HG03045 (cell line): ENCODE measurements around the gene HS6ST3.
"Not testable (repeated sequence)": the region's sequence is repeated elsewhere in the genome, so short reads cannot be mapped to it uniquely, and the experiment has no call there.

Source experiments
- ATAC-seq: cut with Tn5 transposase; IDR thresholded peaks from one replicate; pipeline ENCODE4 v1.9.1; 2021; ENCODE audit warnings: mild to moderate bottlenecking, moderate library complexity; ENCODE audit not compliant: unreplicated experiment

HS6ST3 gene

DNA sequence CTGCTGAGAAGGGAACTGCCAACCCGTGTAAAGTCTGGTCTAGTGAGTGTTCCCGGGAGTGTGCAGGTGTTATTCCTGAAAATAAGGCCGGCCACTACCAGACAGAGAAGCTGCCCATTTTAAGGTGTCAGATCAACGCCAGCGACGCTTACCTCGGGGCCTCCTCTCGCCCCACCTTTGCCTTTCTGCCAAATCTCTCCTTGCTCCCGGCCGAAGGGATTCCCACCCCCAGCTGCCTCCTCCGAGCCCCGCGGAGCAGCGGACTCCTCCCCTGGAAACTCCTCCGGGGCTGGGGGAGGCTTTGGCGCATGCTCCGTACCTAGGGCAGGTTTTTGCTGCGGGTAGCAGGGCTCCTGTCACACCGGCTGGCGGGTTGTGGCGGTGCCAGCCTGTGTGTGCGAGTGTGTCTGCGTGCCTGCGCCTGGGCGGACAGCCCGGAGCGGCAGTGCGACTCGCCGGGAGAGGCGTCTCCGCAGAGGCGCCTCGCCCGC lies at the start of gene HS6ST3:
TSS of gene HS6ST3 (plus strand) at position 359 of the 491 bp plus-strand sequence.
- ATAC-seq, result no peak

- no peak for ATAC-seq
These were observed 48.4 kb upstream of the HS6ST3 start for GRCh38 chr13:96041326-96042110.

GRCh38 chr13:96044238-96044637 lies 45.7 kb upstream of the HS6ST3 start:
- ATAC-seq, result no peak

GRCh38 chr13:96046449-96047126 lies 43.3 kb upstream of the HS6ST3 start:
- not testable (repeated sequence) for ATAC-seq

GRCh38 chr13:96050955-96051354 lies 39.0 kb upstream of the HS6ST3 start:
- ATAC-seq, result not testable (repeated sequence)

DNA sequence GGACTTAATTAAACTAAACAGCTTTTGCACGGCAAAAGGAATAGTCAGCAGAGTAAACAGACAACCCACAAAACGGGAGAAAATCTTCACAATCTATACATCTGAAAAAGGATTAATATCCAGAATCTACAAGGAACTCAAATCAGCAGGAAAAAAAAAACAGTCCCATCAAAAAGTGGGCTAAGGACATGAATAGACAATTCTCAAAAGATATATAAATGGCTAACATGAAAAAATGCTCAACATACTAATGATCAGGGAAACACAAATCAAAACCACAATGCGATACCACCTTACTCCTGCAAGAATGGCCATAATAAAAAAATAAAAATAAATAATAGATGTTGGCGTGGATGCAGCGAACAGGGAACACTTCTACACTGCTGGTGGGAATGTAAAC lies 38.4 kb upstream of the HS6ST3 start:
- not testable (repeated sequence) for ATAC-seq

- ATAC-seq, result not testable (repeated sequence)
These were observed 38.0 kb upstream of the HS6ST3 start for GRCh38 chr13:96051946-96052345.

GRCh38 chr13:96052656-96053002 lies 37.3 kb upstream of the HS6ST3 start:
- peak; percentile 57 for ATAC-seq

DNA sequence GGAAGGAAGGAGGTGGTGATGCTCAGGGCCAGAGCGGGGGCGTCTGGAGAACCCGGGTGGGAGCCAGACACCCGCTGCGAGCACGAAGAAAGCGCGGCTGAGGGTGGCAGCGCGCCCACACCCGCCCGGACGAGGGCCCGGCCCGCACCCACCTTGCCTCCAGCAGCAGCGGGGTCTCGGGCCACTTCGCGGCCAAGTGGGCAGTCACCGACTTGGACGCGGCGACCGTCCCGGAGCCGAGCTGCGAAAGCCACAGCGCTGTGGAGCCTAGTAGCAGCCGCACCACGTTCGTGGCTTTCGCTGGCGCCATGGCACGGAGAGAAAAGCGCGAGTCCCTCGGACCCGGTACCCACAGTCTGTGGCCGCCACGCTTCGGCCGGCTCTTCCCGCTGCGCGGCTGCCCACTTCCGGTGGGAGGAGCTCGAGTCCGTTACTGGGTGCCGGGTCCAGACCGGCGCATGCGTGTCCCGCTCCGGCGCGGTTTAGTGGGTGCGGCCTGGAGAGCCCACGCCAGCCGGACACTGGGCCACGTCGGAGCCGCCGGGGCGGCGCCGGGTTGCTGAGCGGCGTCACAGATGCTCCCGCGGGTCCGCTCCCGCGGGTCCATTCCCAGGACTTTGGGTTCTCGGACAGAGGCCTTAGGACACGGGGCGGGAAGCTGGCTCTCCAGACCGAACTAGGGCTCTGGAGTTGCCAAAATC lies 36.8 kb upstream of the HS6ST3 start, which contains the start of gene UGGT2:
TSS of gene UGGT2 (minus strand) at position 399 of the 701 bp plus-strand sequence. CDS start at position 310, 89 bp downstream.
- ATAC-seq, result peak; percentile 99

DNA sequence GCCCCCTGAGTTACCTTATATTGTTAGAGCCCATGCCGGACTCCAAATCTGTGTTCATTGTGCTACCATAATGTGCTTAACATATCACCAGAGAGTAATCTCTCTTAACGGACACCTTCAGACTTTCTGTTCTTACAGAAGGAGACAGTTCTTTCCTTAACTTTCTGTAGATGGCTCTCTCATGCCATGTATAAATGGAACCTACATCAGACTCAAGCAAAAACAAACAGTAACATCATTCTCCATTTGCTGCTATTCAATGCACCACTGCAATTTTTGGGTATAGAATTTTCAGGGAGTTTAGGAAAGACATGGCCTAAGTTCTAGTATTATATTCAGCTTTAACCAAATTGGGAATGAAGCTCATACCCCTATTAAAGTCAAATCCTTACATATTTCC lies 24.1 kb upstream of the HS6ST3 start:
- ATAC-seq, result no peak

- no peak for ATAC-seq
These were observed 21.2 kb upstream of the HS6ST3 start for GRCh38 chr13:96068729-96069128.

DNA sequence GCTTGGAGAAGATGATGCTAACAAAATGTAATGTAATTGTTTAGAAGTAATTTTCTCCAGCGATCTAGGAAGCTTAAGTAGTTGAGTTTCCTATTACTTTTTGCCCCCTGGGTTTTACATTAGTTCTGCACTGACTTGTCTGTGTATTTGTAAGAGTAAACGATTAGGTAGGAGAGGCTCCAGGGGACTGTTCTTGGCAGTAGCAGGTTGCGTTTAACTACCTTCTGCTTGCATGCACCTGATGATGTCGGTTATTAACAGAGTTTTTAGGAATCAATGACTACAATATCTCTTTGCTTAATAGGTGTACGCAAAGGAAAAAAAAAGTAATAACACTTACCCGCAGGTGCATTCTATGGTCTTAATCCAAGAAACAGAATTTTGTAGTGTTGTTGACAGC lies 18.4 kb upstream of the HS6ST3 start:
- ATAC-seq, result no peak

- ATAC-seq, result no peak
These were observed 17.5 kb upstream of the HS6ST3 start for GRCh38 chr13:96072392-96072791.

GRCh38 chr13:96075953-96076543 lies 13.9 kb upstream of the HS6ST3 start:
- no peak for ATAC-seq

DNA sequence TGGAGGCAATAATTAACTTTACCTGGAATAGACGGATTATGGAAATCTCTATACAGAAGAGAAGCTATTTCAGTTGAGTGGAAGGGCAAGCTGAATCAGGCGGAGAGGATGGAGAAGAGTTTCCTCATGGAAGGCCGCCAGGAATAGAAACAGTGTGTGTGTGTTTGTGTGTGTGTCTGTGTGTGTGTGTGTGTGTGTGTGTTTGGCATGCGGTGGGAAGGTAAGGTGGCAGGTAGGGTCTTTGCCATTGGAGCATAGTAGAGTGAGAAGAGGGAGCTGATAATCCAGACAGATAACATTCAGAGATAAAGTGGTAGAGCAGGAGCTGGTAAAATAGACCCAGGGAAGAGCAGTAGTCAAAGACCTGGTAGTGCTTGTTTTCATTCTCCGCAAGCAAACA lies 9.2 kb upstream of the HS6ST3 start:
- no peak for ATAC-seq

DNA sequence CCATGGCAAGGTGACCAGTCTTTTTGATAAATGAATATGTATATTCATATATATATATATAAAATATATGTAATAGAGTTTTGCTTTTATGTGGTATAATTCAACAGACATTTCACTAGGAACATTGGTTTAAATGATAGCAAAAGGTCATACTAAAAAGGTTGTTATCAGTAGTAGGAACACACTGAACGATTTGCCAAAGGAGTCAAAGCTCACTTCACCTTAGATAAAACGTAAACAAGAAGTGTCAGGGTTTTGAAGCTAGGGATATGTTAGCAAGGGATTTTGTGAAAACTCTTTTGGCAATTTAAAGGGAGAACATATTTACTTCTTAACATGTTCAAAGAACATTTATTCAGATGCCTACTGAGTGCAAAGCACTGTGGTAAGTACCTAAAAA lies 8.0 kb upstream of the HS6ST3 start:
- ATAC-seq, result no peak

GRCh38 chr13:96082640-96083039 lies 7.3 kb upstream of the HS6ST3 start:
- ATAC-seq, result no peak

DNA sequence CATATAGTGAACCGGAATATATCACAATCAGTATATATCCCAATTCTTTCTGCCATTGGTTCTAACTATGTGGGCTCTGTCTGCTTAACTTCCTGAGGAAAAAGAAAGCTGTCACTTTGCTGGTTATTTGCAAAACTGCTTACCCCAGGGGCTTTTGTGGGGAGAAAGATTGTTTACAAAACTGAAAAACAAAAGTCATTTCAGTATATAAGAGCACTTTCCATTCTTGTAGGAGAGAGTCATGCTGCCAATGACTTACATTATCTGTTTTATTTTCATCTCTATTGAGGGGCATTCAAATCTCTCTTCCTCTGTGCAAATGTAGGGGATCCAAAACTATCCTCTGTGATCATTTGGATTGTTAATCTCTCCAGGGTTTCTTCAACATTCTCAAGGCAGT lies 3.2 kb upstream of the HS6ST3 start:
- no peak for ATAC-seq

GRCh38 chr13:96089139-96089538 lies 768 bp upstream of the HS6ST3 start:
- ATAC-seq, result no peak

- no peak for ATAC-seq
These were observed 564 bp downstream of the HS6ST3 start for GRCh38 chr13:96090240-96091101.
